Ectodermal cell (in vitro differentiated cells): Measurements from ENCODE around the gene TBXAS1. TPM values are rescaled to one million over a fixed set of nuclear protein-coding genes. Genes with fewer than 3 reads are reported as not detected.

Source experiments
- H3K27ac ChIP-seq: 2 replicates; pipeline ENCODE4 v1.7.0; 2013; ENCODE audit warnings: mild to moderate bottlenecking, low read depth, low read length; ENCODE audit not compliant: insufficient read depth, poor library complexity, severe bottlenecking
- H3K27me3 ChIP-seq: 2 replicates; pipeline ENCODE4 v1.7.0; 2013; ENCODE audit warnings: mild to moderate bottlenecking, low read length; ENCODE audit not compliant: insufficient read depth, control insufficient read depth, poor library complexity, severe bottlenecking
- H3K36me3 ChIP-seq: one replicate; pipeline ENCODE4 v1.7.0; 2013; ENCODE audit warnings: low read length; ENCODE audit not compliant: control insufficient read depth, insufficient read depth
- H3K4me1 ChIP-seq: one replicate; pipeline ENCODE4 v1.7.0; 2013; ENCODE audit warnings: low read length; ENCODE audit not compliant: control insufficient read depth, insufficient read depth
- H3K4me3 ChIP-seq: 2 replicates; pipeline ENCODE4 v1.7.0; 2013; ENCODE audit warnings: low read depth, low read length, control low read depth; ENCODE audit not compliant: insufficient read depth
- H3K9me3 ChIP-seq: 2 replicates; pipeline ENCODE4 v1.7.0; 2013; ENCODE audit warnings: mild to moderate bottlenecking, low read length, moderate library complexity; ENCODE audit not compliant: control insufficient read depth
- WGBS, 2 experiments: methylation state at CpG; one replicate each; pipeline ENCODE4 v1.1.7; 2013; ENCODE audit warnings: missing lambda C conversion rate in 2 of 2; 5-methylcytosine and 5-hydroxymethylcytosine counted together
- polyA plus RNA-seq, 4 experiments: library from polyadenylated mRNA; stranded (reverse); fragments of 50-300 nt; gene quantifications; one replicate each; pipeline ENCODE4 v1.2.3, GENCODE V29; 2013

Gene TBXAS1
- polyA plus RNA-seq (2013, experiment 1 of 4): 2.6 TPM
- polyA plus RNA-seq (2013, experiment 2 of 4): 3.1 TPM
- polyA plus RNA-seq (2013, experiment 3 of 4): 1.0 TPM
- 0.77 TPM for polyA plus RNA-seq (2013, experiment 4 of 4)

DNA sequence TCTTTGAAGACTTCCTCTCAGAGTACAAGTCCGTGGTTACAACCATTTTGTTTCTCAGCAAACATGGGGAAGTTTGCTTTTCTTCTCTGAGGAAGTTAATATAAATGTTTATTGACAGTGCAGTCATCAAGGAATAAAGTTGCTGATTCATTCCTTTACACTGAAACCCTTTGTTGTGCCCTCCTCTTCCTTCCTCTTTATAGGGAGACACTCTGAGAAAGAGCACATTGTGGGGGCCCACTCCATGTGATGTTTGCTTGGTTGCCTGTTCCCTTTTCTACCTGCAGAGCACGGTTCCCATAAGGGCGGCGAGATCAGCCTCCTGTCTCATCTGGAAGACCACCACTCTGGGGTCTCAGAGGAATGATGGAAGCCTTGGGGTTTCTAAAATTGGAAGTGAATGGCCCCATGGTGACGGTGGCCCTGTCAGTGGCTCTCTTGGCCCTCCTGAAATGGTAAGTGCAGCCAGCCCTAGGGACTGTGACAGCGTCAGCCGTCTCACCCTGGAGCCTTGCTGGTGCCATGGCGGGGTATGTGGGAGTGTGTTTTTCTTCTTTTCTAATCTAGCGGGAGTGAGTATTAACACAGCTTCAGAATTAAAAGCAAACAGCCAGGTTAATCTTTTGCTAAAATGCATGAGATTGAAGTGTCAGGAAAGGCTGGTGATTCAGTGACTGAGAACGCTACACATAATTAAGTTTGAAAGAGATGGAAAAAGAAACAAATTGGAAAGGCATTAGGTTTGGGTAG, at the start of gene TBXAS1:
TBXAS1 (plus strand) TSS at position 240 of the 750 bp plus-strand sequence; CDS start at position 367, 127 bp downstream.
- H3K27me3 ChIP-seq: no peaks in the 10 kb centered on the region
- H3K27ac ChIP-seq: no peak within 1 kb of the TSS
- no peaks in the 10 kb centered on the region for H3K4me1 ChIP-seq
- H3K36me3 ChIP-seq: no peaks in the 10 kb centered on the region
- 91 to 93% methylated on average over 10 of the region's 10 CpGs for WGBS, 2 experiments
- no peaks in the 10 kb centered on the region for H3K9me3 ChIP-seq
- H3K4me3 ChIP-seq: no peak within 1 kb of the TSS

GRCh38 chr7:139782932-139783331, 46.1 kb upstream of the TBXAS1 start:
- WGBS, 2 experiments: 69 to 77% methylated on average over 2 of the region's 3 CpGs
- H3K4me3 ChIP-seq: no peak overlapping the region
- peaks cover 23% of the 10 kb centered on the region for H3K27me3 ChIP-seq

DNA sequence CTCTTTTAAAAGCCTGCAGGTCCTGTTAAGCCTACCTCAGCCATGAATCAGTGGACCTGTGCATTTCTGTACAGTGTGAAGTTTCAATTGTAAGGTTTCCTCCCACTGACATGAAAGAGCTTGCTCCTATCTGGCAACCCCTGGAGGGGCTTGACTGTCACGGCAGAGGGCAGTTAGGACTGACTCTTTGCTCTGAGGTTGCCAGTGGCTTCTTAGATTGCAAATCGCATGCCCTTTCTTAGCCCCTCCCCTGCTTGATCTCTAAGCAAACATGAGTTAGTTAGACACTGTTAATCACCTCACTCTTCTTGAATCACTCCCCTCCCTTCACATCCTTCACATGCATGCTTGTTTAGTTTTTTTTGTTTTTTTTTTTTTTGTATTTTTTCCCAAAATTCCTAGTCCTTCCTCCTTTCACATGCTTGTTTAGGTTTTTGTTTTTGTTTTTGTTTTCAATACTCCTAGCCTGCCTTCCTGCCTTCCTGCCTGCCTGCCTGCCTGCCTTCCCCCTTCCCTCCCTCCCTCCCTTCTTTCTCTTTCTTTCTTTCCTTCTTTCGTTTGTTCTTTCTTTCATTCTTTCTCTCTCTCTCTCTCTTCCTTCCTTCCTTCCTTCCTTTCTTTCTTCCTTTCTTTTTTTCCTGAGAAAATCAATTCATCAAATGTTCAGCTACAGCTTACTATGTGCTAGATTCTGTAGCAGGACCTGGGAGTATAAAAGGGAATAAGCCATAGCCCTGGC, 45.2 kb upstream of the TBXAS1 start:
- Histone ChIP-seq H3K9me3 (no peaks in the 10 kb centered on the region), H3K27me3 (peaks cover 19% of the 10 kb centered on the region), H3K4me3 (no peak overlapping the region), H3K36me3 (no peaks in the 10 kb centered on the region), H3K27ac (no peak overlapping the region), H3K4me1 (peaks cover 11% of the 10 kb centered on the region)
- WGBS, 2 experiments: 23 to 28% methylated on average over 3 of the region's 3 CpGs

More at GRCh38 chr7:139782932-139783331, 46.1 kb upstream of the TBXAS1 start:
- Histone ChIP-seq H3K36me3 (no peaks in the 10 kb centered on the region), H3K27ac (no peak overlapping the region), H3K4me1 (peaks cover 11% of the 10 kb centered on the region), H3K9me3 (no peaks in the 10 kb centered on the region)

GRCh38 chr7:139784648-139785047, 44.4 kb upstream of the TBXAS1 start:
- WGBS, 2 experiments: 89 to 93% methylated on average over 3 of the region's 3 CpGs
- Histone ChIP-seq H3K4me3 (no peak overlapping the region), H3K4me1 (peaks cover 11% of the 10 kb centered on the region), H3K27me3 (peaks cover 11% of the 10 kb centered on the region), H3K9me3 (no peaks in the 10 kb centered on the region), H3K36me3 (no peaks in the 10 kb centered on the region), H3K27ac (no peak overlapping the region)

- 95% methylated on average over 7 of the region's 7 CpGs for WGBS, 2 experiments
- no peaks in the 10 kb centered on the region for H3K36me3 ChIP-seq
- H3K9me3 ChIP-seq: no peaks in the 10 kb centered on the region
- H3K4me3 ChIP-seq: no peak overlapping the region
- no peak overlapping the region for H3K27ac ChIP-seq
- H3K4me1 ChIP-seq: no peaks in the 10 kb centered on the region
- no peaks in the 10 kb centered on the region for H3K27me3 ChIP-seq
Observed at GRCh38 chr7:139791316-139791715, 37.7 kb upstream of the TBXAS1 start.

- H3K36me3 ChIP-seq: no peaks in the 10 kb centered on the region
- H3K4me1 ChIP-seq: no peaks in the 10 kb centered on the region
- H3K9me3 ChIP-seq: no peaks in the 10 kb centered on the region
- WGBS, 2 experiments: 85 to 88% methylated on average over 2 of the region's 2 CpGs
- no peaks in the 10 kb centered on the region for H3K27me3 ChIP-seq
- no peak overlapping the region for H3K27ac ChIP-seq
- H3K4me3 ChIP-seq: no peak overlapping the region
Observed at GRCh38 chr7:139797607-139798006, 31.5 kb upstream of the TBXAS1 start.

- Histone ChIP-seq H3K27ac (no peak overlapping the region), H3K9me3 (no peaks in the 10 kb centered on the region), H3K4me1 (no peaks in the 10 kb centered on the region), H3K36me3 (no peaks in the 10 kb centered on the region), H3K27me3 (no peaks in the 10 kb centered on the region), H3K4me3 (no peak overlapping the region)
- 81% methylated on average over 10 of the region's 10 CpGs for WGBS, 2 experiments
Observed at GRCh38 chr7:139798221-139798620, 30.8 kb upstream of the TBXAS1 start.

DNA sequence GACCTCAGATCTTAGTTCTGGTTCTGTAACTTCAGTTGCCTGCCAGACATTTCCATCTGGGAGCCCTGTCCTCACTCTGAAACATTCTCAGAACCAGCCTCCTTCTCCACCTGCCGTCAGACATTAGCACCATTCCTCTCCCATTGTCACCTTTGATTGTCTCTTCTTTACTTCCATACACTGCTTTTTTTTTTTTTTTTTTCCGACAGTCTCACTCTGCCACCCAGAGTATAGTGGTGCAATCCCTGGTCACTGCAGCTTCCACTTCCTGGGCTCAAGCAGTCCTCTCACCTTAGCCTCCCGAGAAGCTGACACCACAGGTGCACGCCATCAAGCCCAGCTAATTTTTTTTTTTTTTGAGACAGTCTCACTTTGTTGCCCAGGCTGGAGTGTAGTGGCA, 30.2 kb upstream of the TBXAS1 start:
- Histone ChIP-seq H3K27me3 (no peaks in the 10 kb centered on the region), H3K4me1 (no peaks in the 10 kb centered on the region), H3K4me3 (no peak overlapping the region), H3K9me3 (no peaks in the 10 kb centered on the region), H3K36me3 (no peaks in the 10 kb centered on the region), H3K27ac (no peak overlapping the region)
- 85 to 89% methylated on average over 4 of the region's 4 CpGs for WGBS, 2 experiments

DNA sequence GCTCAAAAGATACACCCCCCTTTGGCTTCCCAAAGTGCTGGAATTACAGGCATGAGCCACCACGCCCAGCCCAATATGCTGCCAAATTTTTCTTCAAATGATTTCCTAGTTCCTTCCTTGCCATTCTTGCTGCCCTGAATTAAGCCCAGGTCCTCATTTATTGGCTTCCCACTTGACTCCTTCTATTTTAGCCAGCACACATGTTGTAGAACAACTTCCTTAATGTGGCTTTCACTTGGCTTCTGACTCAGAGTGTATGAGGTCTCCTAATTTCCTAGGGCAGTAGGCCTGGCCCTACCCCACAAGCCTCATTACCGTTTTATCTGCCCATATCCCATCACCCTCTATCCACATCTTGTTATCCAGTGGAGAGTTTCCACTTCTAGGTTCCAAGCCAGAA, 29.5 kb upstream of the TBXAS1 start:
- no peaks in the 10 kb centered on the region for H3K36me3 ChIP-seq
- no peaks in the 10 kb centered on the region for H3K27me3 ChIP-seq
- H3K4me1 ChIP-seq: no peaks in the 10 kb centered on the region
- no peak overlapping the region for H3K27ac ChIP-seq
- no peak overlapping the region for H3K4me3 ChIP-seq
- 87 to 93% methylated on average over 2 of the region's 2 CpGs for WGBS, 2 experiments
- no peaks in the 10 kb centered on the region for H3K9me3 ChIP-seq

- H3K27me3 ChIP-seq: no peaks in the 10 kb centered on the region
- no peaks in the 10 kb centered on the region for H3K4me1 ChIP-seq
- H3K27ac ChIP-seq: no peak overlapping the region
- H3K4me3 ChIP-seq: no peak overlapping the region
- no peaks in the 10 kb centered on the region for H3K9me3 ChIP-seq
- H3K36me3 ChIP-seq: no peaks in the 10 kb centered on the region
- 80 to 88% methylated on average over 1 of the region's 1 CpG for WGBS, 2 experiments
Observed at GRCh38 chr7:139804571-139804970, 24.5 kb upstream of the TBXAS1 start.
